GM06990 (cell line): ENCODE measurements around the gene ATP2A3.

Experiments used
- DNase-seq: peaks from one replicate; pipeline ENCODE4 v3.0.0-alpha.2; 2011; ENCODE audit not compliant: insufficient read length; ENCODE audit errors: extremely low read depth
- H3K27me3 ChIP-seq: replicated peaks from 2 replicates; pipeline ENCODE4 v1.6.0; 2011; ENCODE audit warnings: low read length; ENCODE audit not compliant: control insufficient read depth, insufficient read depth
- H3K36me3 ChIP-seq: 2 replicates; pipeline ENCODE4 v1.5.1; 2011; ENCODE audit warnings: low read length; ENCODE audit not compliant: control insufficient read depth, insufficient read depth
- H3K4me3 ChIP-seq: replicated peaks from 2 replicates; pipeline ENCODE4 v1.5.1; 2011; ENCODE audit warnings: low read depth, mild to moderate bottlenecking, control low read depth, low read length
- CTCF ChIP-seq: IDR thresholded peaks from 2 replicates; pipeline ENCODE4 v1.5.1; 2011; ENCODE audit warnings: low read length, control low read depth, mild to moderate bottlenecking, inconsistent platforms; ENCODE audit not compliant: insufficient read depth, poor library complexity, severe bottlenecking

ATP2A3 gene

GRCh38 chr17:4003501-4004421 lies 39.5 kb upstream of the ATP2A3 start:
- H3K4me3 ChIP-seq, result no peak overlapping the region
- DNase-seq, result no peak
- no peak for TF ChIP-seq CTCF

DNA sequence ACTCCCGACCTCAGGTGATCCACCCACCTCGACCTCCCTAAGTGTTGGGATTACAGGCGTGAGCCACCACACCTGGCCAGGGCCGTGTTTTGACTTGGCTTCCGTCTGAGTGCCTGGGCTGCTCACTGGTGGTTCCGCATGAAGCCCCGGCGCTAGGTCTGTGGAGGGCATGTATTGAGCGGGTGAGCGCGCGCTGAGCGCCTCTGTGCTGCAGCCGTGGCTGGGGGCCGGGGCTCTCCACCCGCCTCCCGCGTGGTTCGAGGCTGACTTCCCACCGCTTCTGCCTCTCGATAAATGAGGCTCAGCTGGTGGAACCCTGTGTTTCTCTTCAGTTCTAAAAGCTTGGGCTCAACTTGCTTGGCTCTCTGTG lies 38.9 kb upstream of the ATP2A3 start:
- TF ChIP-seq CTCF, result no peak
- H3K36me3 ChIP-seq, result peaks cover 11% of the 10 kb centered on the region
- DNase-seq, result no peak
- H3K27me3 ChIP-seq, result no peaks in the 10 kb centered on the region
- no peak overlapping the region for H3K4me3 ChIP-seq

More at GRCh38 chr17:4003501-4004421, 39.5 kb upstream of the ATP2A3 start:
- no peaks in the 10 kb centered on the region for H3K27me3 ChIP-seq
- peaks cover 15% of the 10 kb centered on the region for H3K36me3 ChIP-seq

- H3K4me3 ChIP-seq, result no peak overlapping the region
- no peak for TF ChIP-seq CTCF
- no peak for DNase-seq
- no peaks in the 10 kb centered on the region for H3K27me3 ChIP-seq
- peaks cover 5% of the 10 kb centered on the region for H3K36me3 ChIP-seq
These were observed 36.9 kb upstream of the ATP2A3 start for GRCh38 chr17:4001048-4001590.

- TF ChIP-seq CTCF, result no peak
- Histone ChIP-seq H3K36me3 (no peaks in the 10 kb centered on the region), H3K27me3 (no peaks in the 10 kb centered on the region), H3K4me3 (no peak overlapping the region)
- DNase-seq, result no peak
These were observed 34.2 kb upstream of the ATP2A3 start for GRCh38 chr17:3998436-3998835.

- Histone ChIP-seq H3K27me3 (no peaks in the 10 kb centered on the region), H3K36me3 (no peaks in the 10 kb centered on the region), H3K4me3 (no peak overlapping the region)
- no peak for TF ChIP-seq CTCF
- DNase-seq, result no peak
These were observed 30.8 kb upstream of the ATP2A3 start for GRCh38 chr17:3995067-3995466.
